ENCODE measurements around the gene ZNF532.

GRCh38 chr18:58882686-58883085, 18.0 kb downstream of the ZNF532 start:
- TF ChIP-seq CTCF (IDR thresholded peaks at IDR 0.05; ENCODE audit: low read depth, low read length) (no peak), EZH2phosphoT487 (IDR thresholded peaks at IDR 0.05; ENCODE audit: low read depth) (no peak)

Data from OCI-LY3 (cell line).